ENCODE data around the gene APMAP. TPM values are rescaled to one million over a fixed set of nuclear protein-coding genes. Genes with fewer than 3 reads are reported as not detected.

The APMAP gene
- total RNA-seq, 2 experiments from 2014 or later = 27.7 to 28.0 TPM

DNA sequence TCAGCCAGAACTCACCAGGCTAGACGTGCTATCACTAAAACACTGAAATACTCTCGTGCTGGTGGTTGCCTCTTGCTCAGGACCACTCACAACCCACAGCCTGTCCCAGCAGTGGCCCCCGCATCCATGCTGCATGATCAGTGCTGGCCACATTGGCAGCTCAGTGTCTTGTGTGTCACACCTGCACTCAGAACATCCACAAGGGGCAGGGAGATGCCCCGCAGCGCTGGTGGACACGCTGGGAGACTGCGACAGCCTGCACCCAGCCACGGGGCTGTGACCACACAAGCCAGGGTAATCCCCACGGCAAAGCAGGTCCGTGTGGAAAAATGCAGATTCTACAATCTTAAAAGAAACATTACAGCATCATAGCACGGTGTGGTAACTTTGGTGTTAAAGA is 23.9 kb upstream of the APMAP start:
- POLR2A ChIA-PET = interaction anchor here (0.5 to 0.7 kb wide), 2 partner anchors 9 to 77 kb away, joined by 3 read pairs; no protein-coding TSS in a partner anchor
- H4K20me1 ChIP-seq (ENCODE audit: insufficient read depth, low read length) = no peaks in the 10 kb centered on the region; the same call in 1 of the 2 replicates
- CTCF ChIA-PET (ENCODE audit: unreplicated experiment) = no interaction called here

DNA sequence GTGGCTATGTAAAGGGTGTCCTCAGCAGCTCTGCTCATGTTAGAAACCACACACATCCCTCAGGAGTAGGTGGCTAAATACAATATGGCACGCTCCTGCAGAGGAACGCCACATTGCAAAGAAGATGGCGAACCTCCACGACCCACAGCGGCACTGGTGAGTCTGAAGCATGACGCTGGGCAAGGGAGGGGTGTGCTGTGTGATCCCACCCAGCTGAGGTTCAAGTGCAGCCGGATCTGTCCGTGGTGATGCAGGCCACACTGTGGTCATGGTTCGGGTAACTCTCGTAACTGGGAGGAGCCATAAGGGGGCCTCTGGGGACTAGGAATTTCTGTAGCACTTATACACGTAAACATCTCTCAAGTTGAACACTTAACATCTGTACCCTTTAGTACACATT is 23.4 kb upstream of the APMAP start:
- ChIA-PET POLR2A (no interaction called here), CTCF (ENCODE audit: unreplicated experiment) (no interaction called here)
- no peaks in the 10 kb centered on the region; the same call in 1 of the 2 replicates for H4K20me1 ChIP-seq (ENCODE audit: insufficient read depth, low read length)
- intact Hi-C loops (cut with micrococcal nuclease; ENCODE audit: unreplicated experiment) = no loop called here
- no peak for DNase-seq (ENCODE audit: low spot score)
- H3K4me3 ChIP-seq (ENCODE audit: low read depth, low read length, poor library complexity, severe bottlenecking) = no peak overlapping the region
- no peaks in the 10 kb centered on the region for H3K4me1 ChIP-seq (ENCODE audit: insufficient read depth, low read length, poor library complexity, severe bottlenecking)
- no peaks in the 10 kb centered on the region for H3K79me2 ChIP-seq (ENCODE audit: insufficient read depth, low read depth, low read length)
- H3K4me2 ChIP-seq (ENCODE audit: low read length) = no peak overlapping the region
- BruUV-seq (replicated peaks) = no TSS peak
- H2AFZ ChIP-seq (ENCODE audit: low read length) = no peak overlapping the region
- no peaks in the 10 kb centered on the region for H3K36me3 ChIP-seq (ENCODE audit: insufficient read depth, low read length)
- no peaks in the 10 kb centered on the region for H3K9me3 ChIP-seq (ENCODE audit: low read length)
- H3K27ac ChIP-seq (ENCODE audit: low read depth, low read length, poor library complexity, severe bottlenecking) = no peak overlapping the region
- TF ChIP-seq, protein P1, sequence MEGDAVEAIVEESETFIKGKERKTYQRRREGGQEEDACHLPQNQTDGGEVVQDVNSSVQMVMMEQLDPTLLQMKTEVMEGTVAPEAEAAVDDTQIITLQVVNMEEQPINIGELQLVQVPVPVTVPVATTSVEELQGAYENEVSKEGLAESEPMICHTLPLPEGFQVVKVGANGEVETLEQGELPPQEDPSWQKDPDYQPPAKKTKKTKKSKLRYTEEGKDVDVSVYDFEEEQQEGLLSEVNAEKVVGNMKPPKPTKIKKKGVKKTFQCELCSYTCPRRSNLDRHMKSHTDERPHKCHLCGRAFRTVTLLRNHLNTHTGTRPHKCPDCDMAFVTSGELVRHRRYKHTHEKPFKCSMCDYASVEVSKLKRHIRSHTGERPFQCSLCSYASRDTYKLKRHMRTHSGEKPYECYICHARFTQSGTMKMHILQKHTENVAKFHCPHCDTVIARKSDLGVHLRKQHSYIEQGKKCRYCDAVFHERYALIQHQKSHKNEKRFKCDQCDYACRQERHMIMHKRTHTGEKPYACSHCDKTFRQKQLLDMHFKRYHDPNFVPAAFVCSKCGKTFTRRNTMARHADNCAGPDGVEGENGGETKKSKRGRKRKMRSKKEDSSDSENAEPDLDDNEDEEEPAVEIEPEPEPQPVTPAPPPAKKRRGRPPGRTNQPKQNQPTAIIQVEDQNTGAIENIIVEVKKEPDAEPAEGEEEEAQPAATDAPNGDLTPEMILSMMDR (conservative IDR thresholded peaks at IDR 0.05; ENCODE audit: low read length) = no peak
- no peak for TF ChIP-seq EZH2phosphoT487 (IDR thresholded peaks at IDR 0.05; ENCODE audit: borderline replicate concordance, low read depth, low read length)
- H3K9me2 ChIP-seq (ENCODE audit: insufficient read depth, low read length) = no peaks in the 10 kb centered on the region

More for the DNA sequence above, 23.9 kb upstream of the APMAP start:
- intact Hi-C loops (cut with micrococcal nuclease; ENCODE audit: unreplicated experiment) = no loop called here
- no peaks in the 10 kb centered on the region for H3K36me3 ChIP-seq (ENCODE audit: insufficient read depth, low read length)
- no peak overlapping the region for H2AFZ ChIP-seq (ENCODE audit: low read length)
- H3K79me2 ChIP-seq (ENCODE audit: insufficient read depth, low read depth, low read length) = no peaks in the 10 kb centered on the region
- no peak overlapping the region for H3K4me3 ChIP-seq (ENCODE audit: low read depth, low read length, poor library complexity, severe bottlenecking)
- no peaks in the 10 kb centered on the region for H3K4me1 ChIP-seq (ENCODE audit: insufficient read depth, low read length, poor library complexity, severe bottlenecking)
- no peaks in the 10 kb centered on the region for H3K9me2 ChIP-seq (ENCODE audit: insufficient read depth, low read length)
- TF ChIP-seq, protein P1 (conservative IDR thresholded peaks at IDR 0.05; ENCODE audit: low read length) = no peak
- TF ChIP-seq EZH2phosphoT487 (IDR thresholded peaks at IDR 0.05; ENCODE audit: borderline replicate concordance, low read depth, low read length) = no peak
- no peak overlapping the region for H3K4me2 ChIP-seq (ENCODE audit: low read length)
- no TSS peak for BruUV-seq (replicated peaks)
- H3K27ac ChIP-seq (ENCODE audit: low read depth, low read length, poor library complexity, severe bottlenecking) = no peak overlapping the region
- H3K9me3 ChIP-seq (ENCODE audit: low read length) = no peaks in the 10 kb centered on the region
- no peak for DNase-seq (ENCODE audit: low spot score)

DNA sequence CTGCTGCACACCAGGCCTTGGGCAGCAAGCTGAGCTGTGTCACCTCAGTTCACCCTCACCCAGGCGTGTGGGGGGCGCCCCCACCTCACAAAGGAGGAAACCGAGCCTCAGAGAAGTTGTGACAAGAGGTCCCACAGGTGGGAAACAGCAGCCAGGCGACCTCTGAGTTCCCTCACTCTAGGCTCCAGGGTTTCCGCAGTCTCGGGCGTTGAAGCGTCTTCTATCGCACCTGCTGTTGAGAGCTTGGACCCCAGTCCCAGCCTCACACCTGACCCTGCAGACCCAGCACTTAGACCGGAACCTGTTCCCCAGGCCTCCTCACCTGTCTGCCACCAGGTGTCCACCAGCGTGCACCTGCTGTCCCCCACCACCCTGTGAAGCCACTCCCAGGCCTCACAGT is 22.3 kb upstream of the APMAP start:
- no TSS peak for BruUV-seq (replicated peaks)
- Histone ChIP-seq H3K79me2 (ENCODE audit: insufficient read depth, low read depth, low read length) (no peaks in the 10 kb centered on the region), H3K9me2 (ENCODE audit: insufficient read depth, low read length) (no peaks in the 10 kb centered on the region), H3K4me2 (ENCODE audit: low read length) (no peak overlapping the region), H3K4me3 (ENCODE audit: low read depth, low read length, poor library complexity, severe bottlenecking) (no peak overlapping the region), H3K36me3 (ENCODE audit: insufficient read depth, low read length) (no peaks in the 10 kb centered on the region), H3K27ac (ENCODE audit: low read depth, low read length, poor library complexity, severe bottlenecking) (no peak overlapping the region), H3K9me3 (ENCODE audit: low read length) (no peaks in the 10 kb centered on the region), H2AFZ (ENCODE audit: low read length) (no peak overlapping the region), H4K20me1 (ENCODE audit: insufficient read depth, low read length) (no peaks in the 10 kb centered on the region; the same call in 1 of the 2 replicates), H3K4me1 (ENCODE audit: insufficient read depth, low read length, poor library complexity, severe bottlenecking) (no peaks in the 10 kb centered on the region)
- intact Hi-C loops (cut with micrococcal nuclease; ENCODE audit: unreplicated experiment) = no loop called here
- ChIA-PET POLR2A (no interaction called here), CTCF (ENCODE audit: unreplicated experiment) (no interaction called here)
- DNase-seq (ENCODE audit: low spot score) = no peak
- TF ChIP-seq EZH2phosphoT487 (IDR thresholded peaks at IDR 0.05; ENCODE audit: borderline replicate concordance, low read depth, low read length) = no peak
- TF ChIP-seq, protein P1 (conservative IDR thresholded peaks at IDR 0.05; ENCODE audit: low read length) = no peak
